LoVo (cell line): ENCODE measurements around the gene DPYSL4.

Experiments
- DNase-seq: peaks from one replicate; pipeline ENCODE4 v3.0.0-alpha.2; 2016; ENCODE audit warnings: low spot score

The DPYSL4 gene

DNA sequence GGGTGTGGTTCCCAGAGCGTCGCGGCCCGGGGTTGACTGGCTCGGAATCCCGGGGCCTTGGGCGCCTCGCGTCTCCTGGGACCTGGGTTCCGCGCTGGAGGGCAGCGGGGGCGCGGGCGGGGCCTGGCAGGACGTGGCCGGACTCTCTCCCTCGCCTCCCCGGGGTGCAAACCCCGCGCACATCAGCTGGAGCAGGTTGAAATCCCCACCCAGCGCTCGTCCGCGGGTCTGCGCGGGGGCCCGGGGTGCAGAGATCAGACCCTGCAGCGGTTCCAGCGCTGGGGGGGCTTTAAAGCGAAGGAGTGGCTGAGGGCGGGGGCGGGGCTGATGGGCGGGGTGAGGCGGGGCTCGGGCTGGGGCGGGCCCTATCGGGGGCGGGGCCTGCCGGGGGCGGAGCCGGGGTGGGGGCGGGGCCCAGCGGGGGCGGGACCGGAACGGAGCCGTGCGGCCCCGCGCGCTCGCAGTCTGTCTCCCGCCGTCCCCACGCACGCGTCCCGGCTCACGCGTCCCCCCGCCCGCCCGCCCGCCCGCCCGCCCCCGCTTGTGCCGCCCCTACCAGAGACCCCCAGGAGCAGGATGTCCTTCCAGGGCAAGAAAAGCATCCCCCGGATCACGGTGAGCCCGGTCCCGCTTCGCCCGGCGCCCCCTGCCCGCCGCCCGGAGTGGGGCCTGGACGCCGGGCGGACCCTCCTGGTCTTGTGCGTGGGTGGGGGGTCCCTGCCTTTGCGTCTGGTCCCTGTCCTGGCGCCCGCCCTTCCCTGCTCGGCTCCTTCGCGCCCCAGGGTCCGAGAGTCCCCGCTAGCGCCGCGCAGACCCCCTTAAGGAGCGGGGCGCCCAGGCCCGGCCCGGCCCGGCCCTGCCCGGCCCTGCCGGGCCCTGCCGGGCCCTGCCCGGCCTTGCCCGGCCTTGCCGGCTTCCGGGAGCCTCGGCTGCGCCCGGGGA lies at the start of gene DPYSL4:
DPYSL4 (plus strand) TSS at position 461 of the 942 bp plus-strand sequence; CDS start at position 577, 116 bp downstream.
- DNase-seq = no peak

DNA sequence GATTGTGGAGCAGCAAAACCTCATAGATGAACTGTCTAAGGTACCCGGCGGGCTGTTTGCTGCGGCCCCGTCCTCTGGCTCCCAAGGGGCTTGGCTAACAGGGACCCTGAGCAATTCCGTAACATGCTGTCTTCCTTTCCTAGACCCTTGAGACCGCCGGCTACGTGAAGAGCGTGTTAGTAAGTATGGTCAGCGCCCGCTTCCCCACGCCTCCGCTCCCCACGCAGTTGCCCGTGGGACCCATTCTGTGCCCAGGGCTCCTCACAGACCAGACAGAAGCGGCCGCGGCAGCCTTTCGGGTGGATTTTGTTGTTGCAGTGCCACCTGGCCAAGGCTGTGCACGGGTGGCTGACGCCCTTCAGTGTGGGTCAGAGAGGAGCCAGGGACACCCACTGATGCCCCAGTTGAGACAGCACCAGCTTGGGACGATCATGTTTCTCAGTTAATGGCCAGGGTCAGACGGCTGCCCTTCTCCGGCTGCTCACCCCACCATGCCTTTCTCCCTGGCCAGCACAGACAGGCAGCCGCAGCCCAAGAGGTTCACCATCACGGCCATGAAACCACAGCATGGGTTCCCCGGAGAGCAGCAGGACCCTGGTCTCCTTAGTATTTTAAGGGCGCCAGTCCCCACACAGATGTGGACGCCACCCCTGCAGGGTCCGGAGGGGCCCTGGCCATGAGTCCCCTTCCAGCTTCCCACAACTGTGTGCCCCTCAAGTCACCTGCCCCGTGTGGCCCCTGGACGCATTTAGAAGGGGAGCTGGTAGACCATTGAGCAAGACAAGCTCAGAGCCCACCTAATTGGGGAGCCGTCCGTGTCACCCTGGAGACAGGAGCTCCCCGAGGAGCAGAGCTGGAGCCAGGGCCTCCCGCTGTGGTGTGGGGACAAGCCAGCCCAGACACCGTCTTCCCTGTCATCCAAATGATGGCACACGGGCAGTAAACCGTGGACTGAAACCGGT lies 49.4 kb upstream of the DPYSL4 start:
- DNase-seq = no peak

DNA sequence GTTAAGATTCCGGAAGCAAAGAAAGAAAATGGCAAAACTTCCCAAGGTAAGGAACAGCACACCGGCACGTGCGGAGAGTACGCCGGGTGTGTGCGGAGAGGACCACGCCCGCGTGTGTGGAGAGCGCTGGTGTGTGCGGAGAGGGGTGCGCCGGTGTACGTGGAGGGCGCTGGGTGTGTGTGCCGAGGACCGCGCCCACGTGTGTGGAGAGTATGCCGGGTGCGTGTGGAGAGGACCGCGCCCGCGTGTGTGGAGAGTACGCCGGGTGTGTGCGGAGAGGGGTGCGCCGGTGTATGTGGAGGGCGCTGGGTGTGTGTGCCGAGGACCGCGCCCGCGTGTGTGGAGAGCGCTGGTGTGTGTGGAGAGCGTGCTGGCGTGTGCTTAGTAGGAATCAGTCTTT lies 48.6 kb upstream of the DPYSL4 start:
- DNase-seq = no peak

DNA sequence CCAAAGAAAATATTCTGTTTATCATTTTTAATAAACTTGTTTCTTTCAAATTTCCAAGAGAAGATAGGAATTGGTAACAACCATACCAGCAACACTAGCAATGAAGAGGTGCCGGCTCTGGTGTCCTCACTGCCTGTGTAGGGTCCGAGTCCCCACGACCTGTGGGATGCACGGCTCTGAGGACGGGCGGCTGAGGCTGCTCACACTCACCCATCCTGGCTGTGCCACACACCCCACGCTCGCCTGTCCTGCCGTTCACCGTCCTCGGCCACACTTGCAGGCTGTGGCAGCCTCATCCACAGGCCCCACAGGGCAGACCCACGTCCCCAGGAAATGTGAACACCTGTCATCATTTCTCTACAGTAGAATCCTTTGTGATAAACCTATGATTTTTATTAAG lies 48.2 kb upstream of the DPYSL4 start:
- no peak for DNase-seq

DNA sequence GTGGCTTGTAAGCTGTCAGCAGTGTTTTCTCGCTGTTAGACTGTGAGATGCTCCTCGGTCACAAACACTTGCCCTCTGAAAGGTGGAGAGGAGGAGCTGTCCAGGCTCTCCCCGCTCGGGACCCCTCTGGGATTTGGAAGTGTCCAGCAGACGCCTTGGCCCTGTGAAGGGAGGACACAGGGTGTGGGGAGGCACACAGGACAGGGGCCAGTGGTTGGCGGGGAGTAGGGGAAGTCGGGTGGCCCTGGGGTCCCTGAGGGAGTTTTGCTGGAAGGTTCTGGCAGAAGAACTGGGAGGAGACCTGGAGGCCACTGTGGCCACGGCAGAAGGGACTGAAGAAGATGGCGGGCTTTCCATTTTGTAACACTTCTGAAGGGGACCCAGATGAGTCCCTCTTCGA lies 47.2 kb upstream of the DPYSL4 start:
- DNase-seq = no peak

DNA sequence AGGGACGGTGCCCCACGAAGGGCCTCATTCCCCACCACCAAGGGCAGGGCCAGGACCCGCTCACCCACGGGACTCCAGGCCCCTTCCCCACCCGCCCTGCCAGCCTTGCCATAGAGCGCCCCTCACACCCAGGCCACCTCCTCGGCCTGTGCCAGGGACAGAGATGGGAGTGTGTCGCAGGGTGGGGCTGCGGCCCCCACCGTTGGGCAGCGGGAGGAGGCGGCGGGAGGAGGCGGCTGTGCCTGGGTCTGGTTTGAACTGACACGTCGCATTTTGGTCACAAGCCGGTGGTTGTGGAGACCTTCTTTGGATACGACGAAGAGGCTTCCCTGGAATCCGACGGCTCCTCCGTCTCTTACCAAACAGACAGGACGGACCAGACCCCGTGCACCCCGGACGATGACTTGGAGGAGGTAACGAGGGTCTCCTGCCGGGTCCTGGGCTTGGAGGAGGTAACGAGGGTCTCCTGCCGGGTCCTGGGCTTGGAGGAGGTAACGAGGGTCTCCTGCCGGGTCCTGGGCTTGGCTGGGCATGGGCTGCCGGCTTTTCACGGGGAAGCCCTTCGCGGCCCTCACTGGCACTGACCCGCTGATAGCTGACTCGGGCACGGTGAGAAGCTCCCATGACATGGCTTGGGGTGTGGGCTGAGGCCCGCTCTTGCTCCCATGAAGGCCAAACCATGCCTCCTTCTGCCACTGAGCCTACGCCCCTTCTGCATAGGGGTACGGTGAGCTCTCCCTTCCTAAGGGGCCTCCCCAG lies 46.4 kb upstream of the DPYSL4 start:
- no peak for DNase-seq

DNA sequence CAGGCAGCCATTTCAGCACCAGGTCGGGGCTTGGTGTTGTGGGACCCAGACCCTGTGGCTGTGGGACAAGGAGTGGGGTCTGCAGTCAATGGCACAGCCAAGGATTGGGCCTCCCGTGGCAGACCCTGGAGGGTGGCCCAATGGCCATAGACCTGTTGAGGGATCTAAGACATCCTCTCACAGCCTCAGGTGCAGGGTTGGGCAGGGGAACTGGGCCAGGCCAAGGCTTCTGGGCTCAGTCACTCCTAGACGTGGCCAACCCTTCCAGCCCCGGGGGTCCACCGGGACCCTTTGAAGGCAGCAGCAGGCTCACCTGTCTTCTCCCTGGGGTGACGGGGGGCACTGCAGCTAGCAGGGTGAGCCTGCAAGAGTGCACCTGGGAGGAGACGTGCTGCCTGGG lies 45.7 kb upstream of the DPYSL4 start:
- no peak for DNase-seq

DNA sequence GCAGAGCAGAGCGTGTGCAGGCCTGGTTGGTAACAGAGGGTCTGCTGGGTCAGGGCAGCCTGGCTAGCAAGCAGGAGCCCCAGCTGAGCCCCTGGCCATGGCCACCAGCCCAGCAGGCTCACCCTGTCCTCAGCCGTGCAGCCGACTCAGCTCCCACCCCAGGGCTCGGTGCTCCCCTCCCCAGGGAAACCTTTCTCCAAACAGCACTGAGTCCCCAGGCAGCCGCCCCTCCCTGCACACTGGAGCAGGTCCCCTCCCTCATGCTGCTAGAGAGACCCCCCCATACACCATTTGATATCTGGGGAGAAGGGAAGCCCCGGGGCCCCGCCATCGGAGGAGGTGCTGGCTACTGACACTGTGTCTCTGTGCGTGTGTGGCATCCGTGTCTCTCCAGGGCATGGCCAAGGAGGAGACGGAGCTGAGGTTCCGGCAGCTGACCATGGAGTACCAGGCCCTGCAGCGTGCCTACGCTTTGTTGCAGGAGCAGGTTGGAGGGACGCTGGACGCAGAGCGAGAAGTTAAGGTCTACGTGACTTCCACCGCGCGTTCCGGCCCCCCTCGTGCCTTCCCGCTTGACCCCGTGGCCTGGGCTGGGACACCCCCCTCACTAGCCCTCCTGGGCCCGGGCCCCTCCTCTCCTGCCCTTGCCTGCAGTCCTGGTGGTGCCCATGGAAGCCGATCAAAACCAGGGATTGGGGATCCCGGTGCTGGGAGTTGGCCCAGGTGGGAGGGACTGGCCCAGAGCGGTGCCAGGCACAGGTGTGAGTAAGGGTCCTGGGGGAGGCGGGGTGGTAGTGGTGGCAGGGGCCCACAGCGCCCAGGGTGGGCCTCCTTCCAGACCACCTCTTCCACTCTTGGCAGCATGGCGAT lies 45.0 kb upstream of the DPYSL4 start:
- no peak for DNase-seq

DNA sequence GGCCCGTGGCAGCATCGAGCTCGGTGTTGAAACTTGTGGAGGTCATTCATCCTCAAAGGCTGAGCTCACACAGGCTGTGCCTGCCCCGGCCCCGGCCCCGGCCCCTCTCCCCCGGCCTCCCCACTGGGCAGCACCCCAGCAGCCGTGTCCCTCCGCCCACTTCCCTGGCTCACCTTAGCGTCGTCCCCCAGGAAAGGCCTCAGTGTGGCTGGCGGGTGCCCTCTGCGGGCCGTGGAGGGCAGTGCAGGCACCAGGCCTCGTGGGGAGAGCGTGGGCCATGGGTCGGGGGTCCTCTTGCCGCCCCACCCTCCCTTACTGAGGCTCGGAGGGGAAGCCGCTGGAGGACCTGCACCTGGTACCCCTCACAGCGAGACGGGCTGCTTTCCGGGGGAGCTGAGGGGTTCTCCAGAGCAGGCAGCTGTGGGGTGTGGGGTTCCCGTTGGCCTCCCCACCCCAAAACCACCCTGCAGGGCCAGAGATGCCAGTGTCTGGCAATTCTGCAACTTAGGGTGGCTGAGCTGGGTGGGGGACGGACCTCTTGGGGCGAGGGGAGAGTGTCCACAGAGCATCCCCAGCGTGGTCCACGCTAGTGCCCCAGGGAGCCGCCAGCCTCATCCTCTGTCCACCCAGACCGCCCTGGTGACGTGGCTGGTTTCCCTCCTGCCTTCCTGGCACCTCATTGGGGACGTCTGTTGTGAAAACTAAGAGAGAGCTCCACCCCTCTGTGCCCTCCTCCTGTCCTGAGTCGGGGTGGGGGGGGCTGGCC lies 44.2 kb upstream of the DPYSL4 start:
- DNase-seq = peak; percentile 25

DNA sequence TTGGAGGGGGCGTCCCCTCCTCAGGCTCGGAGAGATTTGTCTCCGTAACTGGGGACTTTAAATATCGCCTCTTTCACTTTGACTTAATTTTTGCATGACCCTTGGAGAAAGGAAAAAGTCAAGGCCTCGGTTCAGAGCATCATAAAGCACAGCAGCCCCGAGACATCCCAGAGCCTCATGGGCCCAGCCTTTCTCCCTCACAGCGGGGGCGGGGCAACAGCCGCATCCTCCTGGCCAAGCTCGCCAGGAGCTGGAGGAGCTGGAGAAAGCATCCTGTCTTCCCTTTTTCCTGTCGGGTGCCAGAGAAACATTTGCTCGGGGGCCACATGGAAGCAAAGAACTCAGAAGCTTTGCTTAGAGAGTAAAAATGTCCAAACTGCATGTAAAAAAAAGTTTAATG lies 43.6 kb upstream of the DPYSL4 start:
- no peak for DNase-seq

DNA sequence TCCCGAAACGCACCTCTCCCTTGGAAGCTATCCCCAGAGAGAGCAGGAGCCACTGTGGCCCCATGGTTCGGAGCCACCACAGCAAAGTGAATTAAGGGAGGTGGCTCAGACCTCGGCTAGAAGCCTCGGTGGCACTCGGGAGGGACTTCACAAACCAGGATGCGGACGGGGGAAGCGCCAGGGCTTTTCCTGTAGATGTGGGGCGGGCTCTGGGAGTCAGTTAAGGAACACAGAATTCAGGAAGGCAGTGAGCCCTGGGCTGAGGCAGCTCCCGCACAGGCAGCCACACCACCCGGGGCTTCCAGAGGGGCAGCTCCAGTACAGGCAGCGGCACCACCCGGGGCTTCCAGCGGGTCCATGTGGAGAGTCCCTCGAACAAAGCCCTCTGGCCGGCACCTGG lies 42.7 kb upstream of the DPYSL4 start:
- no peak for DNase-seq

DNA sequence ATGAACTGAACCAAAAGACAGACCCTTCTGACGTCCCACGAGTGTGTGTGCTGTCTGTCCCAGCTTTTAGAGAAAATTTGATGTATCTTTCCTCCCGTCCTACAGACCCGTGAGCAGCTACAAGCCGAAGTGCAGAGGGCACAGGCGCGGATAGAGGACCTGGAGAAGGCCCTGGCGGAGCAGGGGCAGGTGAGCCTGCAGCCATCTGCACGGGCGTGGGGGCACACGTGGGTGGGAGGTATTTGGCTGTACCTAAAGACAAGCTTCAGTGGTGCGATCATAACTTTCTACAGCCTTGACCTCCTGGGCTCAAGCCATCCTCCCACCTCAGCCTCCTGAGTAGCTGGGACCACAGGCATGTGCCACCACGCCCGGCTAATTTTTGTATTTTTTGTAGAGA lies 41.7 kb upstream of the DPYSL4 start:
- no peak for DNase-seq

DNA sequence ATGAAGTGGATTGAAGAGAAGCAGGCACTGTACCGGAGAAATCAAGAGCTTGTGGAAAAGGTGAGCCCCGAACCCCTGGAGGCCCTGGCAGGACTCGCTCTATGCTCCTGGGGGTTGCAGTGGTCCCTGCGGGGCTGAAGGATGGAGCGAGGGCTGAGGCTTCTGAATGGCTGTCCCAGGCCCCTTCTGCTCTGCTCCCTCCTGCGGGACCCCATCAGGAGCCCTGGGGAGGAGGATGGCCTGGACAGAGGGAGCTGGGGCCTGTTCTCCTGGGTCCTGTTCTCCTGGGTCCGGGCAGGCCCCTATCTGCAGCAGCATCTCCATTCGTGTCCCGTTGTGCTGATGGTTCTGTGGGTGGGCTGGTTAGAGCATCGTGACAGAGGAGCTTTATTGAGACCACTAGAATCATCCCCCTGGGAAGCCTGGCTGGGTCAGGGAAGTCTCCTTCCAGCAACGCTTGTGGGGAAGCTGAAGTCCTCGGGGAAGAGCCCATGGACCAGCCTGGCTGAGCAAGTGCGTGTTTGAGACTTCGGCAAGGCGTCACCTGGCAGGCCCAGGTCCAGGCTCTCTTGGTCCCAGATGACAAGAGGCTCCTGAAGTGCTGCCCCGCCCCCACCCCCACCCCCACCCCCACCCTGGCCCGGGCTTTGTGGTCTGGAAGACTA lies 41.1 kb upstream of the DPYSL4 start:
- no peak for DNase-seq

DNA sequence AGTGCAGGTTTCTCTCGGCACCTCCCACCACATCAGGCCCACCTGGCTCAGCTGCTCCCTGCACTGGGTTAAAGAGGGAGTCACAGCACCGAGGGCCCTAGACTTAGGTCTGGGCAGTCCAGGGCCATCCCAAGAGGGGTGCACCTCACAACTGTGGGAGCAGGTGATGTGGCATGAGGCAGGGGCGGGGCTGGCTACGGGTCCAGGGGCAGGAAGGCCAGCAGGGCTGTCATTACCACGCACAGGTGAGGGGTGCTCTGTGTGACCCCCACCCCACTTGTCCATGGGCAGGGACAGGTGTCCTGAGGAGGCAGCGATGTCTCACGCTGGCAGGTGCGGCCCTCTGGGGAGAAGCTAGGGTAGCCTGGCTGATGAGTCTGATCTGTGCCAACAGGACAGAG lies 40.5 kb upstream of the DPYSL4 start:
- no peak for DNase-seq

DNA sequence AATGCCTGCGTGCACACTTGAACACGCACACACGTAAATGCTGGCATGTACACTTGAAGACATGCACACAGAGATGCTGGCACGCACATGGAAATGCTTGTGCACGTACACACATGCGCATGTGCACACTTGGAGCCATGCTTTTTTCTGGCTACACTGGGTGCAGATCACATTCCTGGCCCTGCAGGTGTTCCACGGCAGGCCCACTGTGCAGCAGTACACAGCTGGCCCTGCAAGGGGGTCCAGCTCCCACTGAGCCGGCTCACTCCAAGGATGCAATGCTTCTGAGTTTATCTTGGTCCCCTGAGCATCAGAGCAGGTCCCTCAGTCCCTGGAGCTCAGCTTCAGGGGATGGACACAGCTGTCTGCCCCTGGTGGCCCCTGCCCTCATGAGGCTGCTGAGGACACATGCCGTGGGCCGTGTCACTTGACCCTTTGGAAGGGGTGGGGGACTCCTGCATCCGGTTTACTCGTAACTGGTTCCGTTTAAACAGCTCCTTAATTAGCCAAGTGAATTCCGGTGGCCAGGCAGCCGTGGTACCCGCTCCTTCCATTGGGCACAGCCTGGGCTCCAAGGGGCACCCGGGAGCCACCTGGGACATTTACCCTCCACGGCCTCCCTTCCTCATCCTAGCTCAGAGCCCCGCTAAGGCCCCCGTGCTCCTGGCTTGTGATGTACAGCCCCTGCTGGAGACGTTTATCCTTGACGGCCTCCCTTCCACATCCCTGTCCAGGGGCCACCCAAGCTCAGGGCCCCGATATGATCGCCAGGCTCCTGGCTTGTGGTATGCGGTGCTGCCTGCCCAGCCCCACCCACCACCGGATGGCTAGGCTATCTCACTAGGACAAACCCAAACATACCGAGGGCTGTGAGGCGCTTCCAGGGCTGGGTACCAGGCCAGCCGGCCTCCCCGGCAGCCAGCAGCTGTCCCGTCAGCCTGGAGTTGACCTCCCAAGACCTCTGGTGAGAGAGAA lies 39.5 kb upstream of the DPYSL4 start:
- no peak for DNase-seq

DNA sequence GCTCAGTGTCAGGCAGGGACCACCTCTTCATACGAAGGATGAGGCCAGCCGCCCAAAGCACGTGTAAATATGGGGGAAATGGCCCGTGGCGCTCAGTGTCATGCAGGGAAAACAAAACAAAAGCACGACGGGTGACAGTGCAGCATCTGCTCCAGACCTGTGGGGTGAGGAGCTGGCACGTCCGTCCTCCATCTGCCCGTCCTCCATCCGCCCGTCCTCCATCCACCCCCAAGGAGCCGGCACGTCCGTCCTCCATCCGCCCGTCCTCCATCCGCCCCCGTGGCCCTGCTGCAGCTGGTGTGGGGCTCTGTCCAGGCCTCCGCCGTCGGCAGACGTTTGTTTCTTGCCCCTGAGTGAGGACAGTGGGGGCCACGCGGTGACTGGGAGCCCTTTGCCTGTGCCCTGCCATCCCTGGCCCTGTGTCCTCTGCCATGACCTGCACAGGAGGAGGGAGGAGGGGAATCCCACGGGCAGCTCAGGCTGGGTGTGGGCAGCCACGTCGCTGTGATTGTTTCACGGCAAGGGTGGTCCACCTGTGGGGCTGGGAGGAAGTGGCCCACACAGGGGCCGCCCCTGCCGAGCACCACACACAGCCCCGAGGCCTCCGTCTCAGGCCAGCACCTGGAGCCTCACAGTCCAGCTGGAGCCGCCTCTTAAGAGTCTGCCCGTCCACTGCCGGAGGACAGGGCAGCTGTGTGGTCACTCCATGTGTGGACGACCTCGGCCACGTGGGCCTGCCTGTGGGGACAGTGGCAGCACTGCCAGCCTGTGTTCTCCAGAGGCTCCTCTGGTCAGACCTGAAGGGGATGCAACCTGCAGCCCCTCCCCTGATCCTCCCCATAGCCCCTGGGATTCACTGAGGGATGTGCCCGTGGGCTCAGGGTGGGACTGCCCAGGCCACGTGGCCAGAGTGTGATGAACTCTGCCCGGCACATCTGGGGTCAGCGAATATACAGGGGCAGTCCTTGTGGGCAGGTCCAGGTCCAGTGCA lies 38.2 kb upstream of the DPYSL4 start:
- no peak for DNase-seq

DNA sequence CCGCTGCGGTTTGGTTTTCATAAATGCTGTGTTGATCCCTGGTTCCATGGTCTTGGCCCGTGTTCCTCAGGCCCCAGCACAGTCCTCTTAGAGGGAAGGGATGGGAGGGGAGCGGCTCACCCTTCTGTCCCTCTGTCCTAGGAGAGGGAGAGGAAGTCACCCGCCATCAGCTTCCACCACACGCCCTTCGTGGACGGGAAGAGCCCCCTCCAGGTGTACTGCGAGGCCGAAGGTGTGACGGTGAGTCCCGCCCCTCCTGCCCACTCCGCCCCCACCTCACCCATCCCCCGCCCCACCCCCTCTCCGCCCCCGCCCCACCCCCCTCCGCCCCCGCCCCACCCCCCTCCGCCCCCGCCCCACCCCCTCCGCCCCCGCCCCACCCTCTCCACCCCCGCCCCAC lies 37.5 kb upstream of the DPYSL4 start:
- DNase-seq = no peak
